PFSK-1 (cell line): ENCODE measurements around the gene PIH1D1.

ENCODE experiments used
- FOXP2 ChIP-seq: optimal IDR thresholded peaks from 2 replicates; pipeline ENCODE3; 2011; ENCODE audit warnings: borderline replicate concordance, control low read depth, inconsistent platforms; ENCODE audit not compliant: insufficient read depth; ENCODE audit errors: extremely low read length, extremely low read depth
- POLR2AphosphoS5 ChIP-seq: IDR thresholded peaks from 2 replicates; pipeline ENCODE4 v1.6.1; 2012; ENCODE audit warnings: low read depth, mild to moderate bottlenecking, control low read depth, low read length, moderate library complexity
- SIN3A ChIP-seq: IDR thresholded peaks from 2 replicates; pipeline ENCODE4 v1.6.1; 2012; ENCODE audit warnings: mild to moderate bottlenecking, low read length, moderate library complexity, borderline replicate concordance; ENCODE audit not compliant: insufficient read depth
- TAF1 ChIP-seq: IDR thresholded peaks from 2 replicates; pipeline ENCODE4 v1.6.1; 2012; ENCODE audit warnings: low read length, control low read depth, borderline replicate concordance; ENCODE audit not compliant: insufficient read depth
- TF ChIP-seq, protein P1 (sequence below), 2 experiments: IDR thresholded peaks; 2 replicates each; pipeline versions ENCODE4 v1.6.1 to v1.8.0; 2011 to 2012; ENCODE audit warnings: low read depth in 2 of 2, low read length in 2 of 2, control low read depth in 1 of 2, inconsistent platforms in 1 of 2, mild to moderate bottlenecking in 1 of 2, moderate library complexity in 1 of 2; ENCODE audit not compliant: insufficient read depth in 1 of 2

The PIH1D1 gene

DNA sequence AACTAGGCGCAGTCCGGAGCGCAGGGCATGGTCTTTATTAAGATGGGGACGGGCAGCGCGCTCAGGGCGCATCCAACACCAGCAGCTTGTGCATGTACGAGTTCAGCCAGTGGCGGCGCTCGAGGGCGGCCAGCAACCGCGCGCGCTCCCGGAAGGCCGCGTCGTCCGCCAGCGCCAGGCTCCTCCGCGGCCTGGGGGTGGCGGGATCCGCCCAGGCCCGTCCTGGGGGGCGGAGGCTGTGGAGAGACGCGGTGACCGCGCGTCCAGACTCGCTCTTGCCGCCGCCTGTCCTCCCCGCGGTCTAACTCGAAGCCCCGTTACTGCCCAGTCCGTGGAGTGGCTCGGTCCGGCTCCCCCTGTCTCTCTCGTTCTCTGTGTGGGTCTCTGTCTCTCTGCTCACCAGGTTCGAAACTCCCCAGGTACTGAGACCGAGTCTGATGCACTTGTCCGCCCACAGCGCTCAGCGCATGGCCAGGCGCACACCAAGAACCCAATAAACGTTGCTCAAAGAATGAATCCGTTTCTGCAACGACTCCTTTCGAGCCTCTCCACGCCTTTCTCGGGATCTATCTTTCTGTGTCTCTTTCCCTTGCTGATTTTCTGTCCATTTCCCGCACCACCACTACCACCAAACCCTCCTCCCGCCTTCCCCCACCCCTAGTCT is 29.1 kb downstream of the PIH1D1 start:
- TF ChIP-seq POLR2AphosphoS5 (no peak), SIN3A (no peak), FOXP2 (peak; percentile 9), TAF1 (no peak)
- TF ChIP-seq, protein P1, sequence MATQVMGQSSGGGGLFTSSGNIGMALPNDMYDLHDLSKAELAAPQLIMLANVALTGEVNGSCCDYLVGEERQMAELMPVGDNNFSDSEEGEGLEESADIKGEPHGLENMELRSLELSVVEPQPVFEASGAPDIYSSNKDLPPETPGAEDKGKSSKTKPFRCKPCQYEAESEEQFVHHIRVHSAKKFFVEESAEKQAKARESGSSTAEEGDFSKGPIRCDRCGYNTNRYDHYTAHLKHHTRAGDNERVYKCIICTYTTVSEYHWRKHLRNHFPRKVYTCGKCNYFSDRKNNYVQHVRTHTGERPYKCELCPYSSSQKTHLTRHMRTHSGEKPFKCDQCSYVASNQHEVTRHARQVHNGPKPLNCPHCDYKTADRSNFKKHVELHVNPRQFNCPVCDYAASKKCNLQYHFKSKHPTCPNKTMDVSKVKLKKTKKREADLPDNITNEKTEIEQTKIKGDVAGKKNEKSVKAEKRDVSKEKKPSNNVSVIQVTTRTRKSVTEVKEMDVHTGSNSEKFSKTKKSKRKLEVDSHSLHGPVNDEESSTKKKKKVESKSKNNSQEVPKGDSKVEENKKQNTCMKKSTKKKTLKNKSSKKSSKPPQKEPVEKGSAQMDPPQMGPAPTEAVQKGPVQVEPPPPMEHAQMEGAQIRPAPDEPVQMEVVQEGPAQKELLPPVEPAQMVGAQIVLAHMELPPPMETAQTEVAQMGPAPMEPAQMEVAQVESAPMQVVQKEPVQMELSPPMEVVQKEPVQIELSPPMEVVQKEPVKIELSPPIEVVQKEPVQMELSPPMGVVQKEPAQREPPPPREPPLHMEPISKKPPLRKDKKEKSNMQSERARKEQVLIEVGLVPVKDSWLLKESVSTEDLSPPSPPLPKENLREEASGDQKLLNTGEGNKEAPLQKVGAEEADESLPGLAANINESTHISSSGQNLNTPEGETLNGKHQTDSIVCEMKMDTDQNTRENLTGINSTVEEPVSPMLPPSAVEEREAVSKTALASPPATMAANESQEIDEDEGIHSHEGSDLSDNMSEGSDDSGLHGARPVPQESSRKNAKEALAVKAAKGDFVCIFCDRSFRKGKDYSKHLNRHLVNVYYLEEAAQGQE (IDR thresholded peaks at IDR 0.05; ENCODE audit: insufficient read depth in 1 of 2, low read depth in 2 of 2, low read length in 2 of 2) = no peak

DNA sequence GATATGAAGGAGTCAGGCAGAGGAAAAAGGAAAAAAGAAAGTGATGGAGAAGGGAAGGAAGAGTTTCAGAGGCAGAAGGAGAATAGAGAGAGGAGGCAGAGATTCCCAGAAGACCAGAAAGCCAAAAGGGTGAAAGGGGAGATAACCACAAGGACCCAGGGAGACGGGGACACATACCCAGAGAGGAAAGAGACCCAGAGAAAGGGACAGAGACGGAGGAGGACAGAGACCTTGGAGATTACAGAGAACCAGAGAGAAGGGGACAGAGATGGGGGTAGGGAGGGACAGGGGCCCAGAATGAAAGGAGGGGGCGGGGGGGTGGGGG is 29.8 kb downstream of the PIH1D1 start:
- TF ChIP-seq SIN3A (no peak), TAF1 (no peak), FOXP2 (no peak), POLR2AphosphoS5 (no peak)
- TF ChIP-seq, protein P1 (IDR thresholded peaks at IDR 0.05; ENCODE audit: insufficient read depth in 1 of 2, low read depth in 2 of 2, low read length in 2 of 2) = no peak

DNA sequence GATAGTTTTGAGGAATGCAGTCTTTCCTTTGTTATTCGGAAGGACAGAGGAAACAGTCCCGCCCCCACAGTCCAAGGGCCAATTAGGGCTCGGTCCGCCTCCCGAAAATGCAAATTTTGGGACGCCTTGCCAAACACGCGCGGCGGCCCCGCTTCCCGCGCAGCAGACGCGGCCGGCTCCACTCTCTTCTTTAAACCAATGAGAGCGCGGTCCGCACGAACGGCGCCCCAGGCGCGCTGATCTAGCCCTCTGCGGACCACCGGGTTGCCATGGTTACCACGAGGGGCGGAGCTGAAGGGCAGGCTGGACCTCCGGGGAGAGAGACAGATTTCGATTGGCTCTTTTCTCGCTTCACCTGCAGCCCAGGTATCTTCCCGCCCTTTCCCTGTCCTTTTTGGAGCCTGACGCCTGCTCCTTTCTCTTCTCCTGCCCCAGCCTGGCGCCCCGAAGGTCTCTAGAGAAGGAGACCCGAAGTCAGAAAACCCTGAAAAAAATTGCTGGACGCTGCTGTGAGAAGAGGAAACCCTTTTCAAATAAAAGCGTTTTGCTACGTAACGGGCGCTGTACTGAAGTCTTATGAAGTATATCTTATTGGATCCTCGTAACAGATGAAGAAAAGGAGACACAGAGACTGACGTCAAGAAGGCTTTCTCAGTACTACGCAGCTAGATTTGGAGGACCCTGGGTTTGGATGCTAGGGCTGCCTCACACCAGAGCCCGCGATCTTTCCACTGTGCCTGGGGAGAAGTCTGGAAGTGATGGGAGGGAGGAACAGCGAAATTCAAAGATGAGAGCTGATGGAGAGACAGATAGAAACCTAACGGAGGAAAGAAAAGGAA is 30.4 kb downstream of the PIH1D1 start:
- TF ChIP-seq POLR2AphosphoS5 = no peak
- no peak for TF ChIP-seq SIN3A
- TF ChIP-seq FOXP2 = no peak
- TF ChIP-seq, protein P1 (IDR thresholded peaks at IDR 0.05; ENCODE audit: insufficient read depth in 1 of 2, low read depth in 2 of 2, low read length in 2 of 2) = no peak
- no peak for TF ChIP-seq TAF1

DNA sequence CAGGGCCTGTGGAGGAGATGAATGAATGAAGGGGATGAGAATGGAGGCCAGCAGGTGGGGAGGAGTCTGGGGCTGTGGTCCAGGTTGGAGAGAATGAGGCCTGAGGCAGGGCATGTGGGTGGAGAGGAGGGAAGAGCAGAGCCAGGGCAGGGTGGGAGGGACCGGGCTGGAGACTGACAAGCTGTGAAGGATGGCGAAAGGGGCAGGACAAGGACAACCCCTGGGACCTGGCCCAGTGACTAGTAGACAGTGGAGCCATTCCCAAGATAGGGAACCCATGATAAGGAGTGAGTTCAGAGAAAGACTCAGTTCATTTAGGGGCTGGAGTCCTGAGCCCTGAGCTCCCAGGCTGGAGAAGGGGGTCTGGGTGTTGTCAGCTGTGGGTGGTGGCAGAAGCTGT is 31.4 kb downstream of the PIH1D1 start:
- TF ChIP-seq TAF1 (no peak), FOXP2 (no peak), POLR2AphosphoS5 (no peak), SIN3A (no peak)
- TF ChIP-seq, protein P1 (IDR thresholded peaks at IDR 0.05; ENCODE audit: insufficient read depth in 1 of 2, low read depth in 2 of 2, low read length in 2 of 2) = no peak

DNA sequence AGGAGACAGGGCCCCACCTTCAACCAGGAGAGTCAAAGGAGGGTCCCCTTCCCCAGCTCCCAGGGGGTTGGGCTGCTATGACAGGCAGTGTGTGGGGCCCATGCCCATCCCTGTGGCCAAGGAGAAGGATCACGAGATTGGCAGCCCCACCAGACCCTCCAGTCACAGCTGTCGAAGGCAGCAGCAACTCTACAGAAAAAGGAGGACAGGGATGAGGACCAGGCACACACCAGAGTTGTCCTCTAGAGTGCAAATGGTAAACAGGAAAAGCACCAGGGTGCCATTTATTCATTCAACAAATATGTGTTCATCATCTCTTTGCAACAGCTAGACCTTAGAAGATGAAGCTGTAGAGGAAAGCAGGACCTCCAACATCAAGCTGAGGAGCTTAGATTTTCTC is 32.4 kb downstream of the PIH1D1 start:
- TF ChIP-seq SIN3A = no peak
- TF ChIP-seq TAF1 = no peak
- TF ChIP-seq, protein P1 (IDR thresholded peaks at IDR 0.05; ENCODE audit: insufficient read depth in 1 of 2, low read depth in 2 of 2, low read length in 2 of 2) = no peak
- TF ChIP-seq FOXP2 = no peak
- no peak for TF ChIP-seq POLR2AphosphoS5
